Activated CD8-positive, alpha-beta memory T cell treated with anti-CD3 and anti-CD28 coated beads for 36 hours (primary cell): ENCODE data around the gene BTBD6. TPM values are rescaled to one million over a fixed set of nuclear protein-coding genes. Genes with fewer than 3 reads are reported as not detected.
"Not testable (repeated sequence)": the region's sequence is repeated elsewhere in the genome, so short reads cannot be mapped to it uniquely, and the experiment has no call there.

Experiments
- CTCF ChIA-PET: fragments of 350-600 bp; sonication (Branson Sonifier 250); formaldehyde crosslinking; loops from one replicate; lab custom pipeline; 2021; ENCODE audit warnings: antibody characterized with exemption; lab: Charles Lee
- POLR2A ChIA-PET: fragments of 350-600 bp; sonication (Branson Sonifier 250); formaldehyde crosslinking; loops from one replicate; lab custom pipeline; 2021; ENCODE audit warnings: antibody characterized with exemption; lab: Charles Lee
- total RNA-seq, 2 experiments: library from RNA; stranded (reverse); gene quantifications; one replicate each; pipeline ENCODE4 v1.2.3, GENCODE V29; 2021

Gene BTBD6
- total RNA-seq, 2 experiments from 2014 or later, result 44.7 to 48.3 TPM

DNA sequence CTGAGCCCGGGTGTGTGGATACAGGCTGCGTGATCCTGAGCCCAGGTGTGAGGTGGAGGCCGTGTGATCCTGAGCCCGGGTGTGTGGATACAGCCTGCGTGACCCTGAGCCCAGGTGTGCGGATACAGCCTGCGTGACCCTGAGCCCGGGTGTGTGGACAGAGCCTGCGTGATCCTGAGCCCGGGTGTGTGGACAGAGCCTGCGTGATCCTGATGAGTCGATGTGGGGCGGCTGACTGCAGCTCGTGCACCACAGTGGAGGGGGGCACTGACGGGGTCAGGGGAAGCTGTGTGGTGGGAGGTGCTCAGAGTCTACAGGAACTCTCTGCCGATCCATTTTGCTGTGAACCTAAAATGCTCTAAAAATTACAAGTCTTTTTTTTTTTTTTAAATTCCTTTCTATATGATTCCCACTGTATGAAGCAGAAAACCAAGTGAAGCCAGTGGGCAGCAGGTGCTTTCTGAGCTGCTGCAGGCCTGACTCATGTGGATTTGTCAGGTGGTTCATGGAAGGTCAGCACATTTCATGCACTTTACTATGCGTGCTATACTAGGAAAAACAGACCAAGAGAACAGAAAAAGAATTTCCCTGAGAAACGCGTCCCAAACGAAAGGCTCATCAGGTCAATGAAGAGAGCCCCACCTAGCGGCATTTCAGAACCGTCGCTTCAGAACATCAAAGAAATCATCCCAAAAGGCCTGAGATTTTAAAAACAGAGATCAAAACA is 33.2 kb downstream of the BTBD6 start:
- POLR2A ChIA-PET, result no interaction called here
- CTCF ChIA-PET, result interaction anchor here (0.7 to 2.9 kb wide), 5 partner anchors 12 to 192 kb away, joined by 3 to 10 read pairs (median 3); no protein-coding TSS in a partner anchor

DNA sequence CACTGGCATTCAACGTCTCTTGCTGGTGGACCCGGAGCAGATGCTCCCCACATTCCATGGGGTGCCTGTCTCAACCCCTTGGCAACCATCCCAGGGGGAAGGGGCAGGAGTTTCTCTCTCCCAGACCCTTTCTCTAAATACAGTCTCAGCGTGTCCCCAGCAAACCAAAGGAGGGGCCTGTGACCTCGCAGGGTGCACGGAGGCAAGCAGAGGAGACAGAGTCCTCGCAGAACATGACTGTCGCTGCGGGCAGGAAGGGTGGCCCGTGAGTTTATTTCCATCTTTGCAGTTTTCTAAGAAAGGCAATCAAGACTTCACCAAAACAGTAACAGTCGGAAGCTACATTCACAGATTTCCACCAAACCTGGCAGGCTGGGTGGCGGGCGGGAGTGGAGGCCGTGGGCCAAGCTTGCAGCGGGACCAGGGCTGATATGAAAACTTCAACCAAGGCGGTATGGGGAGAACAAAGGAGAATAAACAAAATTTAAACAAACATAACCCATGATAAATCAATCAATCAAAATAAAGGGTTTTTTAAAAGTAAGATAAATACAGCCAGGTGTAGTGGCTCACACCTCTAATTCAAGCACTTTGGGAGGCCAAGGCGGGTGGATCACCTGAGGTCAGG is 33.9 kb downstream of the BTBD6 start:
- ChIA-PET CTCF (interaction anchor here (0.7 to 2.9 kb wide), 5 partner anchors 11 to 192 kb away, joined by 3 to 10 read pairs (median 3); no protein-coding TSS in a partner anchor), POLR2A (no interaction called here)

DNA sequence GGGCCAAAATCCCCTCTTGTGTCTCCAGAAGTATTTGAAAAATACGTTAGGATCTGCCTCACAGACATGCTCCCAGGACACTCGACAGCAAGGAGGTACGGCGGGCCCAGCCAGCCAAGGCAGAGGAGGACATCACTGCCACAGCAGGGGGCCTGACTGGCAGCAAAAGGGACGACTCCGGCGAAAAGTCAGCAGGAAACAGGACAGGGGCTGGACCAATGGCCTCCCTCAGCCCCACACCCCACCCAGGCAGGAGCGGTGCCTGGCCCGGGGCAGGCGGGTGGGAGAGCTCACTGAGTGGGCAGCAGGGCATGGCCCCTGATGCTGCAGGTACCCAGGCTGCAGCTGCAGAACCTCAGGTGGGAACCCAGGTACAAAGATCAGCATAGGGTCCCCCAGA is 34.7 kb downstream of the BTBD6 start:
- CTCF ChIA-PET, result interaction anchor here (2.9 kb wide), 1 partner anchor 11 kb away, joined by 10 read pairs; no protein-coding TSS in a partner anchor
- POLR2A ChIA-PET, result no interaction called here

DNA sequence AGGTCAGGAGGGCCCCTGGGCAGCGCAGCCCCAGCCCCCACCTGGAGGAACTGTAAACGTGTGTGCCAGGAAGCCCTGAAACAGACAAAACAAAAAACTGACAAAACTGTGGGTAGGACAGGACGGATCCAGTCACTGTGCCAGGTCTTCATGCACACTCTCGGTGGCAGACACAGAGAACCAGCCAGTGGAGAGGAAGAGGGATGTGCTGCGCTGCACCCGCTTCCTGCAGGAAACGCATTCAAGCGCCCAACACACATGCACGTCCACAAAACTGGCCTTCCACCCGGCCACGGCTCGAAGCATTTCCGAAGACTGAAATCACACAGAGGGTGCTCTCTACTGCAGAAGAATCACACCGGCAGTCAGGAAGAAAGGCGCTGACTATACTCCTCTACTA is 35.6 kb downstream of the BTBD6 start:
- POLR2A ChIA-PET, result no interaction called here
- CTCF ChIA-PET, result interaction anchor here (2.9 kb wide), 1 partner anchor 10 kb away, joined by 10 read pairs; no protein-coding TSS in a partner anchor

DNA sequence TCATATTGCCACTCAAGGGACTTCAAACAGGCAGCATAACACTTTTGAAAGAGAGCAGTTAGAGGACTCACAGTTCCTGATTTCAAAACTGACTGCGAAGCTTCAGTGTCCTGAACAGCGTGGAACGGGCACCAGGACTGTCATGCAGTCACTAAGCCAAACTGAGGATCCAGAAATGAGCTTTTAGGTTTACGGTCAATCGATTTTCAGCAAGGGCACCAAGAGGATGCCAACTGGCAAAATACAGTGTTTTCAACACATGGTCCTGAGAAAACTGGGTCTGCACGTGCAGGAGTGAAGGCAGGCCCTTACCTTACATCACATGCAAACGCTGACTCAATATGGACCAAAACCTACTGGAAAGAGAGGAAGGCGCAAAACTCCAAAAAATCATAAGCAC is 36.8 kb downstream of the BTBD6 start:
- ChIA-PET POLR2A (no interaction called here), CTCF (no interaction called here)

DNA sequence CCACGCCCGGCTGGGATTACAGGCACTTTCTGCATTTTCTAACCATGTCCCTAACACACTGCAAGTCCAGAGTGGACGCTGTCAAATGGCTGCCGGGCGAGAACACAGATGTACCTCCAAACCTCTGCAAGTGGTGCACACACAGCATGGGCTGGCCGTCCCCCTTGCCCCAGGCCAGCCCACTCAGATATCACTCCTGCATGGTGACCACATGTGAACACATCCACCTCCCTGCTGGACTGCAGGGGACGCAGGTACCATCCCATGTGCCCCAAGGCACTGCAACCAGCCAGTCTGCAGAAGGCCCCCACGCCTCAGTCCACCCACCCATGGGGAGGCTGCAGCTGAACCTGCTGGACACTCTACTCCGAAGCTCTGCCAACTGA is 38.4 kb downstream of the BTBD6 start:
- CTCF ChIA-PET, result no interaction called here
- POLR2A ChIA-PET, result no interaction called here

DNA sequence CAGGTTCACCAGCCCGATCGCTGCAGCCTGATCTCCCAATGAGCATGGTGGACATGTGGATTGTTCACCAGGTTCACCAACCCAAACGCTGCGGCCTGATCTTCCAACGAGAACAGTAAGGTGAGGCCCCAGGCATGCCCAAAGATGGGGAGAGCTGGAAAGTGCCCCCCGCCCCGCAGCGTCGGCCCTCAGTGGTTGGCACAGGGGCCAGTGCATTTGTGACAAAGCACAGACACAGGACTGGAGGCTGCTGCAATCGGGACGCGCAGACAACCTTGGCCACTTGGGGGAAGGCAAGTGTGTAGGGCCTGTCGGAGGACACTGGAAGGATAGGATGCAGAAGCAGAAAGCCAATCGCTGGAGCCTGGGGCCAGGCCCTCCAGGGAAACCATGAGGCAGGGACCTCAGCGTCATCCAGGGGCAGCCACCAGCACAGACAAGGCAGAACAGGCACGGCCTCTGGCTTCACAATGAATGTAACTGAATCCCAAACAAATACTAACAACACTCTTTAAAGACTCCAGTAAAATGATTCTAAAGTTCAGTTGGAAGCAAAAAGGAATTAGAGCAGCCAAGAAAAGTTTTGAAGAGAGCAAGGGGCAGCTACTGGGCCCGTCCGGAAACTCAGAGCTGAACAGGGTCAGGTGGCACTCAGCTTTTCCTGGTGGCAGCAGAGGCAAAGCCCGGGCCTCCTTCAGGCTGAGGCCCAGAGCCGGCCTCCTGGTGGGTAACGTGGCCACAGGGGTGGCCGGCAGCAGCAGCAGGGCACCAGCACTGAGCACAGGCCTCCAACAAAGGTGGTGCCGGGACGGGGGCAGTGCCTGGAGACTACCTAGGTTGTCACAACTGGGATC is 39.1 kb downstream of the BTBD6 start:
- ChIA-PET CTCF (no interaction called here), POLR2A (no interaction called here)

DNA sequence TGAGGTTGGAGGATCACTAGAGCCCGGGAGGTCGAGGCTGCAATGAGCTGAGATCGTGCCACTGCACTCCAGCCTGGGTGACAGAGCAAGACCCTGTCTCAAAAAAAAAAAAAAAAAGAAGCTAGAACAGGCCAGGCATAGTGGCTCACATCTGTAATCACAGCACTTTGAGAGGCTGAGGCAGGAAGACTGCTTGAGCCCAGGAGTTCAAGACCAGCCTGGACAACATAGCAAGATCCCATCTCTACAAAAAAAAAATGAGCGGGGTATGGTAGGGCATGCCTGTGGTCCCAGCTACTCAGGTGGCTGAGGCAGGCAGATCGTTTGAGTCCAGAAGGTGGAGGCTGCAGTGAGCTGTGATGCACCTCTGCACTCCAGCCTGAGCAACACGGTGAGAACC is 40.6 kb downstream of the BTBD6 start:
- CTCF ChIA-PET, result interaction anchor here (1.0 kb wide), 1 partner anchor 63 kb away, joined by 3 read pairs; no protein-coding TSS in a partner anchor
- POLR2A ChIA-PET, result not testable (repeated sequence)

DNA sequence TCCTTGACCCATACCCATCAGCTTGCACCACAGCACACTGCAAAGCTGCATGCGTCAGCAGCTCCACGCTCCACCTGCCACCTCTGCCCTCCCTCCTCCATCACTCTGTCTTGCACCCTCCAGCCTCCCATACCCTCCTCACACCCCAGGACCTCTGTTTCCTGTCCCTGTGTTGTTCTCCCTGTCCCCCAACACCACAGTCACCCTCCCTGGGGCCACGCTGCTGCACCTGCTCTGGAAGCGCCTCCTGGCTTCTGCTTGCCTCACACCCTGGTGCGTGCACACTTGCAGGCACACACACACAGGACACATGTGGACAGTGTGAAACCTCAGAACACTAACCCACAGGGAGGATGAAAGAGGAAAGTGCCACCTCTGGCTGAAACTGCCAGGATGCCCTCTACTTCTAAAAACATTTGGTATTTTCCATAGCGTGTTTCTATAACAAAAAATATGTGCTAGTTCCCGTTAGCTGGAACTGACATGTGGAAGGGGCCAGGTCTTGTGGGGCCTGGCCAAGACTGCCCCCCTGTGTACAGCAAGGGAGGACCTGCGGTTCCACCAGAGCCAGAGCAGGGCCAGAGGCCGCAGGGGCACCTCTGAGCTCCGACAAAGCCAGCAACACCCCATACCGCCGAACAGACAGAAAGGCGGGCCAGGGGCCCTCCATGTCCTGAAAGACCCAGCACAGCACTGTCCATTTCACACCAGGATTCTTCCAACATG is 42.5 kb downstream of the BTBD6 start:
- ChIA-PET CTCF (interaction anchor here (1.0 kb wide), 1 partner anchor 9 kb away, joined by 3 read pairs; no protein-coding TSS in a partner anchor), POLR2A (interaction anchor here (1.4 kb wide), 1 partner anchor 10 kb away, joined by 4 read pairs; the partner anchor contains the start of gene BRF1)

DNA sequence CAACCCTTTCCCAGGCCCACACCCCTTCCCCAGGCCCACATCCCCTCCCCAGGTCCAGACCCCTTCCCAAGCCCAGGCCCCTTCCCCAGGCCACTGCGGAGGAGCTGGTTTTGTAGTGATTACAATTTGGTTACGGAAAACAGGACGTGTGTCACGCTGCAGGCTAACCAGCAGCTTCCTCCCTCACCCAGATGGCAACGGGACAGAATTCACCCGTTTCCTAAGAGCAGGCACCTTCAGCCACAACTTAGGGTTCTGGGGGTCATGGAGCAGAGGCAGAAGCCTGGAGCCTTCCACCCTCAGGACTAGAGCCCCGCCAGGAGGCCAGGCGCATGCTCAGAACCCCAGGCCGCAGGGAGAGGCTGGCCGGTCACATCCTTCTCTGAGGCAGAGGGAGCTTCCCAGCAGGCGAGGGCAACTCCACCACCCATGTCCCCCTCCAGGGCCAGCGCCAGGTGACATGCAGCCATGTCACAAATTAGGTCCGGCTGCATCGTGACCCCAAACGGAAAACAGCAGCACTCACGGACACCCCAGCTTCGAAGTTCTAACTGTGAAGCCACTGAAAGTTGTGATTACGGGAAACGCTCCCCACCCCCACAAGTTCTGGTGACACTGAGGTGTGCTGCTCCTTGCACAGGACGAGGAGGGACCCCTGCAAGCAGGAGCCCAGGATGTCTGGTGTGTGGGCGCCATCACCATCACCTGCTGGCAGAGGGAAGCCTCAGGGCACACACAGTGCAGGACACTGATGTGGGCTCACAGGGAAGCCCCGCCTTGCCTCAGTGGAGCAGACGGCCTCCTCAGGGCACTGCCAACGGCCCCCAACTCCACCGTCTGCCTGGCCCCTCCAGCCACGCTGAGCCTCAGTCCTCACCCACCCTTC is 44.7 kb downstream of the BTBD6 start:
- CTCF ChIA-PET, result interaction anchor here (0.6 to 2.6 kb wide), 5 partner anchors 9 to 271 kb away, joined by 3 to 10 read pairs (median 3); partner anchors contain the start of gene BTBD6
- POLR2A ChIA-PET, result interaction anchor here (1.0 kb wide), 1 partner anchor 8 kb away, joined by 7 read pairs; the partner anchor contains the start of gene BRF1

DNA sequence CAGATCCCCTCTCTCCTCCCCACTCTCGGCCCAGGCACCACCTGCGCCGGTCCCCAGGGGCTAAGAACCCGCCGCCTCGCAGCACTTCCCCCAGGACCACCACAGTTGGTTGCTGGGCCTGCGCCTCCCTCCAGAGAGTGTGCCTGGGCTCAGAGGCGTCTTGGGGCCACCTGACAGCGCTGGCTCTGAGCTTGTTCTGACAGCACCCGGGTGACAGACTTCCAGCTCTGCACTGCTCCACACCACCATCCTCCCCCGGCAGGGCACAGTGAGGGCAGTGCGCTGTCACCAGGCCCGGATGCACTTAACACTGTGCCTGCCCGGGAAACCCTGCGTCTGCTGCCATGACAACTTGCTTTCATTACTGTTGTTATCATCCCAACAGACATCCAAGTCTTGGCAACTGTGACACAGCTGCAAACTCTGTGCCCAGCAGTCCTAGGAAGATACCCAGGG is 45.8 kb downstream of the BTBD6 start:
- POLR2A ChIA-PET, result no interaction called here
- CTCF ChIA-PET, result interaction anchor here (2.6 kb wide), 1 partner anchor 12 kb away, joined by 10 read pairs; no protein-coding TSS in a partner anchor

DNA sequence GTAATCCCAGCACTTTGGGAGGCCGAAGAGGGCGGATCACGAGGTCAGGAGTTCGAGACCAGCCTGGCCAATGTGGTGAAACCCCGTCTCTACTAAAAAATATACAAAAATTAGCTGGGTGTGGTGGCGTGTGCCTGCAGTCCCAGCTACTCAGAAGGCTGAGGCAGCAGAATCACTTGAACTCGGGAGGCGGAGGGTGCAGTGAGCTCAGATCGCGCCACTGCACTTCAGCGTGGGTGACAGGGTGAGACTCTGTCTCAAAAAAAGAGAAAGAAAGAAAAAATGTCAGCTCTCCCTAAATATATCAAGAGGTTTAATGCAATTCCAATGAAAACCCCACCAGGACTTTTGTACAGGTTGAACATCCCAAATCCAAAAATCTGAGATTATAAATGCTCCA is 49.0 kb downstream of the BTBD6 start:
- POLR2A ChIA-PET, result not testable (repeated sequence)

DNA sequence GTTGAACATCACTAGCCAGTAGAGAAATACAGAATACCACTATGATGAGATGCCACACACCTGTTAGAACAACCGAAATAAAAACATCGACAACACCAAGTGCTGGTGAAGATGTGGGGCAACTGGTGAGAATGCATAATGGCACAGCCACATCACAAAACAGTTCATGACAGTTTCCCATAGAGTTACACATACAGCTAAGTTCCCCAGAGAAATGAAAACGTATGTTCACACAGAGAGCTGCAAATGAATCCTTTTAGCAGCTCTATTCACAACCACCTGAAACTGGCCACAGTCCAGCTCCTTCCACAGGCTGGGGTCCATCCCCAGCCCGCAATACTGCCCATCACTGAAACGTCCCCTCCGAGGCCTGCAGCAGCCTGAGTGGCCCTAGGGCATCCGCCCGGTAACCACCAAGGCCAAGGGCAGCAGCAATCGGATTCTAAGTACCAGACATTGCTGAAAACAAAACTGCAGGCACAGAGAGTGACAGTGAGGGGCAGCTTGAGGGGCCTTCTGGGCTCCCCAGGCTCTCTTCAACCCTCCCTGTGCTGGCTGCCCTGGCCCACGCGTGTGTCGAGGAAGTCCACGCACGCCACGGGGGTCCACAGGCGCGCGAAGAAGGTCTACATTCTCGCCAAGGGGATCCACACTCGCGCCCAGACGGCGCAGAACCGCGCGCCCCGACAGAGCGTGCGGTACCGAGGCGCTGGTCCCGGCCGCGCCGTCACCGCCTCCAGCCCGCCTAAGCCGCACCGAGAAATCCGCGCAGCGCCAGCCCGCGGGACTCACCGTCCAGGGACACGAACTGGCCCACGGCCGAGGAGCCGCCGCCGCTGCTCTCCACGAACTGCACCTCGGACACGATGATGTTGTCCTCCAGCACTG is 51.6 kb downstream of the BTBD6 start:
- CTCF ChIA-PET, result interaction anchor here (0.6 to 2.4 kb wide), 5 partner anchors 9 to 324 kb away, joined by 3 to 8 read pairs (median 3); partner anchors contain the start of gene BTBD6
- POLR2A ChIA-PET, result interaction anchor here (0.9 to 2.7 kb wide), 6 partner anchors 7 to 235 kb away, joined by 3 to 33 read pairs (median 6); partner anchors contain the start of genes GPR132 and PACS2

More for the DNA sequence above, 49.0 kb downstream of the BTBD6 start:
- CTCF ChIA-PET, result not testable (repeated sequence)
